ENCODE measurements around the gene KRT9. TPM values are rescaled to one million over a fixed set of nuclear protein-coding genes. Genes with fewer than 3 reads are reported as not detected.

Gene KRT9
- total RNA-seq, 2 experiments from 2014 or later: not detected

GRCh38 chr17:41593306-41593981 is 21.6 kb upstream of the KRT9 start:
- ChIA-PET CTCF (interaction anchor here (1.3 to 2.3 kb wide), 3 partner anchors 55 to 89 kb away, joined by 3 to 12 read pairs (median 7); no protein-coding TSS in a partner anchor), POLR2A (no interaction called here)
- intact Hi-C loops (cut with micrococcal nuclease): no loop called here

GRCh38 chr17:41592601-41593305 is 20.9 kb upstream of the KRT9 start:
- intact Hi-C loops (cut with micrococcal nuclease): no loop called here
- no peak overlapping the region for H3K27ac Mint-ChIP-seq
- POLR2A ChIA-PET: no interaction called here
- H3K4me1 Mint-ChIP-seq (ENCODE audit: low read depth): no peaks in the 10 kb centered on the region
- CTCF ChIA-PET: interaction anchor here (1.3 to 2.9 kb wide), 4 partner anchors 44 to 88 kb away, joined by 3 to 12 read pairs (median 10); no protein-coding TSS in a partner anchor
- DNase-seq (no peak), ATAC-seq (no peak)
- no peaks in the 10 kb centered on the region for H3K9me3 Mint-ChIP-seq
- no peaks in the 10 kb centered on the region for H3K36me3 Mint-ChIP-seq (ENCODE audit: low read depth)
- peaks cover 11% of the 10 kb centered on the region for H3K27me3 Mint-ChIP-seq
- TF ChIP-seq CTCF (IDR thresholded peaks at IDR 0.05): no peak
- H3K4me3 Mint-ChIP-seq: no peak overlapping the region

More at GRCh38 chr17:41593306-41593981, 21.6 kb upstream of the KRT9 start:
- no peak overlapping the region for H3K4me3 Mint-ChIP-seq
- no peak for DNase-seq
- H3K27ac Mint-ChIP-seq: no peak overlapping the region
- no peak for ATAC-seq
- no peak for TF ChIP-seq CTCF (IDR thresholded peaks at IDR 0.05)
- H3K27me3 Mint-ChIP-seq: peaks cover 11% of the 10 kb centered on the region
- H3K4me1 Mint-ChIP-seq (ENCODE audit: low read depth): no peaks in the 10 kb centered on the region
- no peaks in the 10 kb centered on the region for H3K9me3 Mint-ChIP-seq
- no peaks in the 10 kb centered on the region for H3K36me3 Mint-ChIP-seq (ENCODE audit: low read depth)

GRCh38 chr17:41589301-41589700 is 17.4 kb upstream of the KRT9 start:
- H3K27me3 Mint-ChIP-seq: peaks cover 8% of the 10 kb centered on the region
- H3K4me3 Mint-ChIP-seq: no peak overlapping the region
- H3K9me3 Mint-ChIP-seq: no peaks in the 10 kb centered on the region
- H3K4me1 Mint-ChIP-seq (ENCODE audit: low read depth): no peaks in the 10 kb centered on the region
- CTCF ChIA-PET: no interaction called here
- intact Hi-C loops (cut with micrococcal nuclease): no loop called here
- H3K27ac Mint-ChIP-seq: no peak overlapping the region
- DNase-seq: no peak
- TF ChIP-seq CTCF (IDR thresholded peaks at IDR 0.05): no peak
- no peaks in the 10 kb centered on the region for H3K36me3 Mint-ChIP-seq (ENCODE audit: low read depth)
- POLR2A ChIA-PET: no interaction called here
- ATAC-seq: no peak

- Mint-ChIP-seq H3K9me3 (no peaks in the 10 kb centered on the region), H3K27me3 (peaks cover 9% of the 10 kb centered on the region), H3K4me1 (ENCODE audit: low read depth) (no peaks in the 10 kb centered on the region), H3K36me3 (ENCODE audit: low read depth) (no peaks in the 10 kb centered on the region), H3K27ac (no peak overlapping the region), H3K4me3 (no peak overlapping the region)
- CTCF ChIA-PET: no interaction called here
- no peak for ATAC-seq
- no peak for DNase-seq
- intact Hi-C loops (cut with micrococcal nuclease): no loop called here
- POLR2A ChIA-PET: no interaction called here
- no peak for TF ChIP-seq CTCF (IDR thresholded peaks at IDR 0.05)
Observed at GRCh38 chr17:41588126-41588810, 16.4 kb upstream of the KRT9 start.
